ENCODE results near the gene CRISP2.
"Not testable (repeated sequence)": the region's sequence is repeated elsewhere in the genome, so short reads cannot be mapped to it uniquely, and the experiment has no call there.

The CRISP2 gene

DNA sequence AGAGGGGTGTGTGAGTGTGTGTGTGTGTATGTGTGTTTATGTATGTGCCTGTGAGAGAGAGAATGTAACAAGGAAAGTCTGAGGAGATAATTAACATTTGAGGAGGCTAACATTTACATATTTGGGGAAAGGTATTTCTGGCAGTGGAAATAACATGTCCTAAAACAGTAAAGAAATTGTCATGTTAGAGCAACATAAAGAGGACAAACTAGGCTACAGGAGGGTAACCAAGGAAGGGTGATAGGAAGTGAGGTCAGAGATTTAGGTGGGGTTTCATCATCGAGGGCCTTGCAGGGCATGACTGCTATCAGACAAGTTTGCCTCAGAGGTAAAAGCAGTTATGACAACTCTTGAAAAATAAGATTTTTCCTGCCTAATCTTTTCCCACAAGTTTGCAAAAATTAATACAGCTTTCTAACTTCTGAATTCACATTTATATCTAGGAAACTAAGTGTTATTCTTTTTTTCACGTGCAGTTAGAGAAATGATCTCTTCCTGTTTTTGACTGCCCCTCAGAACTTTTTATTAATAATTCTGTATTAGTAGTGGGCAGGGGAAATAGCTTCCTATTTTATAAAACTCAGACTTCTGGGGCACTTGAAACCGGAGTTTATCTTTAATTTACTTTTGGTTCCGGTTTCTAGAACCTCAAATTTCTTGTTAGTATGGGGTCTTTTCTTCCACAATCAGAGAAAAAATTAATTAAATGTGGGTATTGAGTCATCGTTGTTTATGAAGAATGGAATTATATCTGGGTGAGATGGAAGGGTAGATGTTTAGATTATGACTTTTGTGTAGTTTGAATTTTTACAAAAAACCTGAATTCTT, 46.2 kb downstream of the CRISP2 start:
- Histone ChIP-seq H3K9me3 (ENCODE audit: low read depth, low read length) (no peaks in the 10 kb centered on the region), H3K36me3 (ENCODE audit: insufficient read depth, low read length) (no peaks in the 10 kb centered on the region), H3K9ac (ENCODE audit: insufficient read length) (no peak overlapping the region), H3K4me3 (no peak overlapping the region), H3K27ac (peak overlapping the region; percentile 27; the same call in 1 of the 2 replicates)
- DNase-seq (ENCODE audit: low read depth, low spot score): no peak
- TF ChIP-seq FOXP2 (optimal IDR thresholded peaks at IDR 0.05; ENCODE audit: control extremely low read depth, extremely low read length, insufficient read depth): no peak
- TF ChIP-seq EZH2 (IDR thresholded peaks at IDR 0.05): no peak
- no peak for TF ChIP-seq POLR2AphosphoS5 (IDR thresholded peaks at IDR 0.05; ENCODE audit: borderline replicate concordance, low read depth, low read length)

DNA sequence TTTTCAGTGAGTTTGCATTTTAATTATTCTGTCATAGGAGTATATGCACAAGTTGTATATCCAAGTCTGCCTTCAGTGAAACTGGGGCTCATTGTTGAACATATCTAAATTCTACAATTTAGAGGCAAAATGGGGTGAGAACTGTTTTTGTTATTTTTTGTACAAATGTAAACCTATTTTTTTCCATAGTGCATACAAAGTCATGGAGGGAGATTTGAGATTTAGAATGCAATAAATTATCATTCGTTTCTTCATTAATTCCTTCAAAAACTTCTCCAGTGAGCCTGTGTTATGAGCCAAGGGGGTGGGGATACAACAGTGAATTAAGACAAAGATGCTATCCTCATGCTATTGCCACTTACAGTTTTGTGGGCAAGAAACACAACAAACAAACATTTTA, 46.9 kb downstream of the CRISP2 start:
- no peak overlapping the region for H3K4me3 ChIP-seq
- H3K9ac ChIP-seq (ENCODE audit: insufficient read length): no peak overlapping the region
- TF ChIP-seq FOXP2 (optimal IDR thresholded peaks at IDR 0.05; ENCODE audit: control extremely low read depth, extremely low read length, insufficient read depth): no peak
- H3K9me3 ChIP-seq (ENCODE audit: low read depth, low read length): no peaks in the 10 kb centered on the region
- DNase-seq (ENCODE audit: low read depth, low spot score): no peak
- no peak overlapping the region for H3K27ac ChIP-seq
- H3K36me3 ChIP-seq (ENCODE audit: insufficient read depth, low read length): no peaks in the 10 kb centered on the region

DNA sequence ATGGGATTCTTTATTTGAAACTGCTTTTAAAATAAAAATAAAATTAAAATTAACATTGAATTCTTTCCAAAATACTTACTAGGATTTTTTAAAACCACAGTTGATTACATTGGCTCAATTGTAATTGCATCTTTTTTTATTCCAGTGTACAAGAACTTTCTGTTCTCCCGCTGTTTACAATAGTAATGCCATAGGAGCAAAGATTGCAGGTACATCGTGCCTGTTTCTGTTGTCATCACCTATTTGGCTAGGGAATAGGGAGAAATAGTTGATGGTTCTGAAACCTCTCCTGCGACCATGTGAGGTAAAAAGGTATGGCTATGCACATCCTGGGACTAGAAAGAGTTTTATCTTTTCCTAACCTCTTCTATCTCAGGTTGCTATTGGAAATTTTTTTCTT, 48.5 kb downstream of the CRISP2 start:
- DNase-seq (ENCODE audit: low read depth, low spot score): no peak
- Histone ChIP-seq H3K9me3 (ENCODE audit: low read depth, low read length) (no peaks in the 10 kb centered on the region), H3K4me3 (no peak overlapping the region), H3K27ac (no peak overlapping the region), H3K36me3 (ENCODE audit: insufficient read depth, low read length) (no peaks in the 10 kb centered on the region), H3K9ac (ENCODE audit: insufficient read length) (no peak overlapping the region)
- no peak for TF ChIP-seq POLR2AphosphoS5 (IDR thresholded peaks at IDR 0.05; ENCODE audit: borderline replicate concordance, low read depth, low read length)
- TF ChIP-seq FOXP2 (optimal IDR thresholded peaks at IDR 0.05; ENCODE audit: control extremely low read depth, extremely low read length, insufficient read depth): no peak
- no peak for TF ChIP-seq EZH2 (IDR thresholded peaks at IDR 0.05)

DNA sequence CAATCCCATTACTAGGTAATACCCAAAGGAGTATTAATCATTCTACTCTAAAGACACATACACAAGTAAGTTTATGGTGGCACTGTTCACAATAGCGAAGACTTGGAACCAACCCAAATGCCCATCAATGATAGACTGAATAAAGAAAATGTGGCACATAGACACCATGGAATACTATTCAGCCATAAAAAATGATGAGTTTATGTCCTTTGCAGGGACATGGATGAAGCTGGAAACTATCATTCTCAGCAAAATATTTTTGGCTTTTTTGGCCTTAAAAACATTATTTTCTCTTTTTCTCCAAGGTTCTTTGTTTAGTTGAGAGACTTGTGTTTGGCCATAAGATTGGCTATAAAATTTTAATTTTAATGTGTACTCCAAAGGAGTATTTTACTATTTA, 49.3 kb downstream of the CRISP2 start:
- H3K9ac ChIP-seq (ENCODE audit: insufficient read length): not testable (repeated sequence)

DNA sequence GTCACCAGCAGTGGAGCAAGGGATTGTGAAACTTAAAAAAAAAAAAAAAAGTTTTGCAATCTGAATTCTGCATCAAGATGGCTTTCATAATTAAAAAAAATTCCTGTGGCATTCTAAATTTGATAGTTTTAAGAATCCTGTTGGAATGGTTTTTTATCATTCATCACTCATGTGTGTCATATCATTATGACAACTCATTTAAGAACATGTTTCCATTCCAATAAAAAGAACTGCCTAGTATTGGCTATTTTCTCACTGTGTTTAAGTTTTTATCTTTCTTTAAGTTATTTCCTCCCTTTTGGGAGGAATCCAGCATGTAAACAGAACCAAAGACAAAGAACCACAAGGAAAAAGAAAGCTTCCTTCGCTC, 50.5 kb downstream of the CRISP2 start:
- DNase-seq (ENCODE audit: low read depth, low spot score): no peak
- Histone ChIP-seq H3K27ac (peak overlapping the region; percentile 56), H3K9me3 (ENCODE audit: low read depth, low read length) (no peaks in the 10 kb centered on the region), H3K9ac (ENCODE audit: insufficient read length) (no peak overlapping the region), H3K4me3 (no peak overlapping the region), H3K36me3 (ENCODE audit: insufficient read depth, low read length) (no peaks in the 10 kb centered on the region)
- TF ChIP-seq FOXP2 (optimal IDR thresholded peaks at IDR 0.05; ENCODE audit: control extremely low read depth, extremely low read length, insufficient read depth) (no peak), POLR2AphosphoS5 (IDR thresholded peaks at IDR 0.05; ENCODE audit: borderline replicate concordance, low read depth, low read length) (no peak), EZH2 (IDR thresholded peaks at IDR 0.05) (no peak)

More for the DNA sequence above, 49.3 kb downstream of the CRISP2 start:
- H3K9me3 ChIP-seq (ENCODE audit: low read depth, low read length); H3K4me3 ChIP-seq; H3K27ac ChIP-seq; DNase-seq (ENCODE audit: low read depth, low spot score); H3K36me3 ChIP-seq (ENCODE audit: insufficient read depth, low read length): not testable (repeated sequence)

GRCh38 chr6:49662231-49662891, 51.0 kb downstream of the CRISP2 start:
- H3K4me3 ChIP-seq: no peak overlapping the region
- no peaks in the 10 kb centered on the region for H3K36me3 ChIP-seq (ENCODE audit: insufficient read depth, low read length)
- no peak overlapping the region for H3K27ac ChIP-seq
- no peak overlapping the region for H3K9ac ChIP-seq (ENCODE audit: insufficient read length)
- H3K9me3 ChIP-seq (ENCODE audit: low read depth, low read length): no peaks in the 10 kb centered on the region
- TF ChIP-seq EZH2 (IDR thresholded peaks at IDR 0.05) (no peak), POLR2AphosphoS5 (IDR thresholded peaks at IDR 0.05; ENCODE audit: borderline replicate concordance, low read depth, low read length) (no peak)
- no peak for DNase-seq (ENCODE audit: low read depth, low spot score)

GRCh38 chr6:49653942-49654341, 59.4 kb downstream of the CRISP2 start:
- Histone ChIP-seq H3K9me3 (ENCODE audit: low read depth, low read length) (no peaks in the 10 kb centered on the region), H3K4me3 (no peak overlapping the region), H3K27ac (no peak overlapping the region), H3K36me3 (ENCODE audit: insufficient read depth, low read length) (no peaks in the 10 kb centered on the region), H3K9ac (ENCODE audit: insufficient read length) (no peak overlapping the region)
- TF ChIP-seq FOXP2 (optimal IDR thresholded peaks at IDR 0.05; ENCODE audit: control extremely low read depth, extremely low read length, insufficient read depth) (no peak), POLR2AphosphoS5 (IDR thresholded peaks at IDR 0.05; ENCODE audit: borderline replicate concordance, low read depth, low read length) (no peak), EZH2 (IDR thresholded peaks at IDR 0.05) (no peak)
- no peak for DNase-seq (ENCODE audit: low read depth, low spot score)

DNA sequence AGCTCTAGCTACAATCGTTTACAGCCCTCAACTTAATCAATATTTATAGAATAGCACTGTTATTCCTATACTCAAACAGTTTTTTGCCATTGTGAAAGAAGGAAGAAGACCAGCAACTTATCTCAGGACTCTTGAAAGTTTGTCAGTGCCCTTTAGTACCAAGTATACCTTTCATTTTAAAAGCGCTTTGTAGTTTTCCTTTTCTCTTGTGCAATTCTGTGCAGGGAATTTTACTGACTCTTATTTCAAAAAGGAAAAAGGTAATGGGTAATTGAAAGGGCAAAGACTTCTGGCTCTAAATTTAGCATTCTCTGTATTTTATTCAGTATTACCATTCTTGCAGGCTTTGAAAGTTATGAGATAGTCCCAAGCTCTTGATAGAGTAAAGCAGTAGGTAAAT, 59.9 kb downstream of the CRISP2 start:
- H3K9ac ChIP-seq (ENCODE audit: insufficient read length): no peak overlapping the region
- TF ChIP-seq FOXP2 (optimal IDR thresholded peaks at IDR 0.05; ENCODE audit: control extremely low read depth, extremely low read length, insufficient read depth): no peak
- TF ChIP-seq POLR2AphosphoS5 (IDR thresholded peaks at IDR 0.05; ENCODE audit: borderline replicate concordance, low read depth, low read length): no peak
- no peak for TF ChIP-seq EZH2 (IDR thresholded peaks at IDR 0.05)
- no peaks in the 10 kb centered on the region for H3K36me3 ChIP-seq (ENCODE audit: insufficient read depth, low read length)
- no peak overlapping the region for H3K4me3 ChIP-seq
- no peaks in the 10 kb centered on the region for H3K9me3 ChIP-seq (ENCODE audit: low read depth, low read length)
- H3K27ac ChIP-seq: no peak overlapping the region
- no peak for DNase-seq (ENCODE audit: low read depth, low spot score)

- Histone ChIP-seq H3K9me3 (ENCODE audit: low read depth, low read length) (no peaks in the 10 kb centered on the region), H3K36me3 (ENCODE audit: insufficient read depth, low read length) (no peaks in the 10 kb centered on the region), H3K27ac (no peak overlapping the region), H3K4me3 (no peak overlapping the region), H3K9ac (ENCODE audit: insufficient read length) (no peak overlapping the region)
- TF ChIP-seq FOXP2 (optimal IDR thresholded peaks at IDR 0.05; ENCODE audit: control extremely low read depth, extremely low read length, insufficient read depth) (no peak), EZH2 (IDR thresholded peaks at IDR 0.05) (no peak), POLR2AphosphoS5 (IDR thresholded peaks at IDR 0.05; ENCODE audit: borderline replicate concordance, low read depth, low read length) (no peak)
- DNase-seq (ENCODE audit: low read depth, low spot score): no peak
Observed at GRCh38 chr6:49651239-49651638, 62.1 kb downstream of the CRISP2 start.
